T47D (cell line): Measurements from ENCODE around the gene TMEM273.

ENCODE experiments used
- DNase-seq, 2 experiments: peaks; one replicate each; pipeline versions ENCODE4 v3.0.0 to v3.0.0-alpha.2; 2011 to 2012; ENCODE audit warnings: low read depth in 1 of 2, low spot score in 1 of 2
- JUND ChIP-seq: IDR thresholded peaks from 2 replicates; pipeline ENCODE4 v1.6.1; 2012; ENCODE audit warnings: low read depth
- in situ Hi-C: cut with HindIII; loops from 2 replicates; pipeline ENCODE4 v1.10.0; 2016; ENCODE audit warnings: low sequenced_read_pairs, low pct_unique_long_range_greater_than_20kb

The TMEM273 gene

DNA sequence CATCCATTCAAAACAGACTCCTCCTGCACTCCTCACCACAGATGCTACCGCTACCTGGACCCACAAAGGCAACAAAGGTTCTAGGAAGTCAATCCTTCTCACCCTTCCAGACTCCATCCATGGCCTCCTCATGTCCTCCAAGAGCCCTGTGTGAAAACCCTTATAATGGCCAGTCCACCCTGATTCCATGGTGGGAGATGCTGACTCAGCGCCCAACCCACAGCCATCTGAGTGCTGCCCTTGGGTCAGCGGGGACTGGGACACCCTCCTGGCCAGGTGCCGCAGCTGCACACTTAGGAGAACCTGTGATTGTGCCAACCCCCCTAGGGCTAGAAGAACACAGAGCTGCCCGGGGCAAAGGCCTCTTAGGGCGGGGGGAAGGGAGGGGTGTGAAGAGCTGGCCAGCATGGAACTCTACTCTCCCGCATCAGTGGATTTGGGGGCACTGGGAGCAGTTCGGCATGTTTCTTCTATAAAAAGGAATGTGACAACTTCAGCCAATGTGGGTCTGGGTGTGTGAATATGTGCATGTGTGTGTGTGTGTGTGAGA is 25.4 kb downstream of the TMEM273 start:
- DNase-seq: no peak
- TF ChIP-seq JUND: no peak
- in situ Hi-C loops: no loop called here

DNA sequence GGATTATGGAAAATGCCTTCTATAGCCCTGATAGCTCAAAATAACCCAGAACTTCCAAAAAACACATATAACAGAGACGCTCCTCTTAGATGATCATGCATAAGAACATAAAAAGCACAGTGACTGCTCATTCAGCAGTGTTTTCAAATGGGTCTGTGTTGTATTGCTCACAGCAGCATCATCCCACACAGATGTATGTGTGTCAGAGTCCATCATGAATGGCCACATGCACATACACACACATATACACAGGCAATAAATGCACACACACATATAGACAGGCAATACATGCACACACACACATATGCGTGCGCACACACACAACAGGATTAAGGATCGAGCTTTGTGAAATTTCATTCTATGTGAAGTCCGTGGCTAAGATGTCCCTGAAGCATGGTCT is 26.1 kb downstream of the TMEM273 start:
- in situ Hi-C loops: no loop called here
- TF ChIP-seq JUND: no peak
- no peak for DNase-seq

DNA sequence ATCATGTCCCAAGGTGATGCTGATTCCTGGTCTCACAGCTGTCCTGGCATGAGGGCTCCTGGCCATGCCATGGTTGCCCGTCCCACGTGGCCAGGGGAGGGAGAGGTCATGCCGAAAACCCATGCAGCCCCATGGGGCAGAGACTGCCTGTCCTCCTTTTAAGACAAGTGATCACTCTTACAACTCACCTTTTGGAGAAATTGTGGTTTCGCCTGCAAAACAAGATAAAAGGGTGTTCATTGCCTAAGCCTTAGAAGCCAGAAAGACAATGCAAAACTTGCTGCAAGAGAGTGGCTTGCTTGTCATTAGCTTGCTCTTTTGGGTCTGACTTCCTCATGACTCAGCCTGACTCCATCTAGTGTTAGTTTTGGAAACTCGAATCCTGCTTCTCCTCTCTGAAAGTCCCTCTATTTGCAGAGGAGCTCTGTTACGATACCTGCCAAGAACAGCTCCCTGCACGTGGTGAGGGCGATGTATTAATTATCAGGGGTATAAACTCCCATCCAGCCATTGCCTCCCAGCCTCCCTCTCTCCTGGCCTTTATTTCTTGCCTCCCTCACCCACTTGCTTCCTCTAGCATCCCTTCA is 26.7 kb downstream of the TMEM273 start:
- in situ Hi-C loops: no loop called here
- TF ChIP-seq JUND: no peak
- peak; percentile 39 to 71 for DNase-seq

DNA sequence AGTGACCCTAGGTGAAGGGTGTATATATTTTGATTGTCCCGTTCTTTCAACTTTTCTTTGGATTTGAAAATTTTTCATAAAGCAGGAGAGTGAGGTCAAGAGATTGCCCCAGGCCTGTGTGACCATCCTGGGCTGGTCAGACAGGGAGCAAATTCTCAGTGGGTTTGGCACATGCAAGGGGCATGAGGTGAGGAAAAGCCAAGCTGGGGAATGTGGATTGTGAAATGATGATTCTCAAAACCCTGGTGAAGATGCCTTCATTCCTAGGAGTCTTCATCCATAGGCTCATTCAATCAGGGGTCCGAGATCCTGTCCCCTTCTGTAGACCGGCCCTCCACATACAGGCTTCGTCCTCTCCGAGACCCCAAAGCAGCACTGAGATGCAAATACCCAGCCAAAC is 27.4 kb downstream of the TMEM273 start:
- in situ Hi-C loops: no loop called here
- no peak for TF ChIP-seq JUND
- no peak for DNase-seq

DNA sequence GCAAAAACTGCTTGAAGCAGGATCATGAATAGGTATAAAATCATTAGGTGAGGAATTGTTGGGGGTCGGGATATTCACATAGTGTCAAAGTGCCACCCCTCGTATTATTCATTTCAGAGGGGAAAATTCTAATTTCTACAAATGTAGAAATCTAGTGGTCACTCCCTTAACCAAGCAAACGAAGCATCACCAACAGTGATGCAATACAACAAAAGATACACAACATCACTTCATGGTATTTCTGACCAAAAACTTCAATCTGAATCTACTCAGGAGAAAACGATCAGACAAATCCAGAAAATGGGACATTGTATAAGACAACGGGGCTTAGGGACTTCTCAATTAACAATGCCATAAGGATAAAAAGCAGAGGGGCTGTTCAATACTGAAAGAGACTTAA is 28.1 kb downstream of the TMEM273 start:
- in situ Hi-C loops: no loop called here
- DNase-seq: no peak
- no peak for TF ChIP-seq JUND

DNA sequence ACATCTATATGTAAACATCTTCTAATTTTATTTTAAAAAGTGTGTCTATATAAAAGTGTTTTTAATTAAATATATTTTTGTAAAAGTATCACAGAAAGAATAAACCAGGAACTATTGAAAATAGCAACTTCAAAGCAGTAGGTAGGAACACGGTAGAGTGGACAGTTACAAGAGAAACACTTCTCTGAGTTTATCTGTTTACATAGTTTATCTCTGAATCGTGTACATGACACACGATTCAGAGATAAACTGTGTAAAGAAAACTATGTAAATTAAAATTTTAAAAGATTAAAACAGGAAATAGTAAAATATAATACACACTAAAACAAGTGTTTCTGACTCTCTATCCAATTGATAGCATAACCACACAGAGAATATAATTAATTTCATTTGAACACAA is 29.3 kb downstream of the TMEM273 start:
- no peak for DNase-seq
- in situ Hi-C loops: no loop called here
- TF ChIP-seq JUND: no peak

DNA sequence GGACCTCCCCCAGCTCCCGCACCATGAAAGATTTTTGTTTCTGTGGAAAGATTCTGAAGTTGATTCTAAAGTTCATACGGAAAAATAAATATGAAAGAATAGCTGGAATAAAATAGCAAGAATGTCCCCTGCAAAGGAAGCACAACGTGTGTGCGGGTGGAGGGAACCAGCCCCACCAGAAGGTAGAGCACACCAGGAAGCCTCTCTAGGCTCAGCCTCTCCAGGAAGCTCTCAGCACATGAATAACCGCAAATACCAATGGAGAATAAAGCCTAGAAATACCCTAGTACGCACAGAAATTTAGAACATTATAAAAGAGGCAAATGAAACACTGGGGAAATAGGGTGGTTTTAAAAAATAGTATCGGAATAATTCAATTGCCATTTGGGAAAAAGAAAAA is 29.8 kb downstream of the TMEM273 start:
- no peak for TF ChIP-seq JUND
- DNase-seq: no peak
- in situ Hi-C loops: no loop called here

DNA sequence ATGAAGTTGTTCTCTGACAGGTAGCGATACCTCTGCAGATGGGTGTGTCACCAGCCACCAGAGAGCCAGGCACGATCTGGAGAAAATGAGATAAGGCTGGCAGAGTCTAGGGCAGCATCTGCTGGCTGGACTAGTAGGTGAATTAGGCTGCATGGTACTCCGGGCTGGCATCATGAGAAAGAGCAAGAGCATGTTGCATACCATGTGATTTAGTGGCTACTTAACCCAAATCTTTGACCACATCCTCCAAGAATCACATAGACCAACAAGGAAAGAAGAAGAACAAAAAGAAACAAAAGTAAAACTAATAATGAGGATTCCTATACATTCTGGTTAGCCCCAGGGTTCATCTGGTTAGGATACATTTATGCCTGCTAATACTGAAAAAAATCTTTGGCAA is 31.0 kb downstream of the TMEM273 start:
- DNase-seq: no peak
- in situ Hi-C loops: no loop called here
- no peak for TF ChIP-seq JUND

DNA sequence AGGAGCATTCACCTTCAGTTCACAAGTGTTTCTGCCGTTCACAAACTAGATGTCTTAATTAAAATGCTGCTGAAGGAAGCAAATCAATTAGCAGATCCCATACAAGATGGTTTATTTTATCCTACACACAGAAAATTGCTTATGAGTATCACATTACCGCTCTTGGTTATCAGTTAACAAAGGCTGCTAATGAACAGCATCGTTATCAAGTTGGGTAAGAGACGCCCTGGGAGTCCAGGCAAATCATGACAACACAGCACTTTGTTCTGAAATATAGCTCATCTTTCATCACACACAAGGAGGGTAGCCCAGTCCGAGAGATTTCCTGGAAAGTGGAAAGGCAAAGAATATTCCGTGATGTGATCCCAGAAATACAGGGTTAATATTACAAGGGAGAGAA is 33.5 kb downstream of the TMEM273 start:
- TF ChIP-seq JUND: no peak

DNA sequence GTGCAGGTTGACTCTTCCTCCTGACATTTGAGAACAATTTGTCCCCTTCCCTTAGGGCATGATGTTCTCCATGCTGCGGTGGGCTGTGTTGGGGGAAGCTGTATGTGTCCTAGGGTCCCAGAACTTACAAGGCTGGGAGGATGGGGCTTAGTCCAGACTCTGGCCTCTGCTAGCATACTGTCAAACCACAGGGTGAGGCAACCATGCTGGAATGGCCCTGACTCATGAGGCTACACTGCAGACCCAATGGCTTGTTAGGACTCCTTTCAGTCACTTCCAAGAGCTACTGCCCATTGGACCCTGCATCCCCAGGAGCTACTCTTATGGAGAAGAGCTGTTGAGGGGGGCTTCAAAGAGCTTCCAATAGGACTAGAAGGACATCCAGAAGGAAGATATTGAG is 34.2 kb downstream of the TMEM273 start:
- no peak for DNase-seq
- no peak for TF ChIP-seq JUND
- in situ Hi-C loops: no loop called here

More for the DNA sequence above, 33.5 kb downstream of the TMEM273 start:
- in situ Hi-C loops: no loop called here
- no peak for DNase-seq

DNA sequence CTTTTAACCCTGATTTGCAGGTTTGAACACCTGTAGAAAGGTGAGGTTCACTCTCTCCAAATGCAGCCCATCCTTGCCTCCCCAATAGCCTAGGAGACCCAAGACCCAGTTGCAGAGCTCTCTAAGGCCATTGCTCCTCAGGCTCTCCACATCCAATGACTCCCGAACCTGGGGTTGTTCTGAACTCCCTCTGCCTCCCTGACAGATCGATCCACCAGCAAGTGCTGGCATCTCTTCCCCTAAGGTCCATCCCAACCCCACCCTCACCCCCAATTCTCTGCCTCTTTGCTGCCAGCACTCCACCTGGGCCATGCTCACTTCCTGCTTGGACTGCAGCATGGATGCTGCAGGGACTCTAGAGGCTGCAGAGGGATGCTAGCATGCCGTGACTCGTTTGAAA is 35.1 kb downstream of the TMEM273 start:
- in situ Hi-C loops: no loop called here
- no peak for TF ChIP-seq JUND
- DNase-seq: no peak

DNA sequence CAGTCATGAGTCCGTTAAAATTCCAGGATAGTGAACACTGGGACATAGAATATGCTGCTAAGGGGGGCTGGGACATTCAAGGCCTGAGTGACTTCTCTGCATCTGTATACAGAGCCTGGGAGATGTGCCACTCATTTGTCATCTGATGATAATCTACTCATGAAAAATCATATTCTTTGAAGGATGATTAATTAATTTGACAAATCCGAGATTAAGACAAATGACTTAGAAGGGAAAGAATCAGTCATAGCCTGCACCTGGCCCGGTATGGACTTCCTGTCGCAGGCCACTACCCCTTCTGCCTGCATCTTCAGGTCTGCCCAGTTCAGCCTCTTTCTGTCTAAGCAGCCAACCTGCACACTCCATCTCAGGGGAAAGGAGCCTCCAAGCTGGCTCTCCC is 35.5 kb downstream of the TMEM273 start:
- DNase-seq: no peak
- no peak for TF ChIP-seq JUND
- in situ Hi-C loops: no loop called here

DNA sequence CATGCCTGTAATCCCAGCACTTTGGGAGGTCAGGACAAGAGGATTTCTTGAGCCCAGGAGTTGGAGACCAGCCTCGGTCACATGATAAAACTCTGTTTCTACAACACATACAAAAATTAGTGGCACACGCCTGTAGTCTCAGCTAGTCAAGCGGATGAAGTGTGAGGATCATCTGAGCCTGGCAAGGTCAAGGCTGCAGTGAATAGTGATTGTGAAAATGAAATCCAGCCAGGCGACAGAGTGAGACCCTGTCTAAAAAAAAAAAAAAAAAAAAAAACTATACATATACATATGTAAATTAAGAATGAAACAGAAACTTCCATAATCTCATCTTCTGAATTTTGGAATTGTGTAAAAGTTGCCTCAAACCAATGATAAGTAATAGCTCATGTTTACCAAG is 36.2 kb downstream of the TMEM273 start:
- TF ChIP-seq JUND: no peak
- in situ Hi-C loops: no loop called here
- DNase-seq: no peak

DNA sequence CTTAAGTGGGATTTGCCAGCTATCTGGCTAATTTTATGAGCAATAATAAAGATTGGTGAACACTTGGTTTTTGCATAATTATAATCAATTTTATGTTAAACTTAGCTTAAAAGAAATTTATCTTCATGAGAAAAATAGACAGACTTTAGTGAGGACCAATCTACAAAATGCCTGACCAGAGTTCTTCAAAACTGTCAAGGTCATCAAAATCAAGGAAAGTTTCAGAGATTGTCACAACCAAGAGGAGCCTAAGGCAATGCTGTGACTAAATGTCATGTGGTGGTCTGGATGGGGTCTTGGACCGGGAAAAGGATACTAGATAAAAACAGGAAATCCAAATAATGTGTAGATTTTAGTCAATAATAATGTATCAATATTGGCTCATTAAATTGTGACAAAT is 36.7 kb downstream of the TMEM273 start:
- in situ Hi-C loops: no loop called here
- TF ChIP-seq JUND: no peak
- DNase-seq: no peak
